Measurements from ENCODE around the gene IGSF21. TPM values are rescaled to one million over a fixed set of nuclear protein-coding genes. Genes with fewer than 3 reads are reported as not detected.

Gene IGSF21
- total and polyA plus RNA-seq, 2 donors (not counting 1 experiment from before 2014, with no cell fraction given): not detected

DNA sequence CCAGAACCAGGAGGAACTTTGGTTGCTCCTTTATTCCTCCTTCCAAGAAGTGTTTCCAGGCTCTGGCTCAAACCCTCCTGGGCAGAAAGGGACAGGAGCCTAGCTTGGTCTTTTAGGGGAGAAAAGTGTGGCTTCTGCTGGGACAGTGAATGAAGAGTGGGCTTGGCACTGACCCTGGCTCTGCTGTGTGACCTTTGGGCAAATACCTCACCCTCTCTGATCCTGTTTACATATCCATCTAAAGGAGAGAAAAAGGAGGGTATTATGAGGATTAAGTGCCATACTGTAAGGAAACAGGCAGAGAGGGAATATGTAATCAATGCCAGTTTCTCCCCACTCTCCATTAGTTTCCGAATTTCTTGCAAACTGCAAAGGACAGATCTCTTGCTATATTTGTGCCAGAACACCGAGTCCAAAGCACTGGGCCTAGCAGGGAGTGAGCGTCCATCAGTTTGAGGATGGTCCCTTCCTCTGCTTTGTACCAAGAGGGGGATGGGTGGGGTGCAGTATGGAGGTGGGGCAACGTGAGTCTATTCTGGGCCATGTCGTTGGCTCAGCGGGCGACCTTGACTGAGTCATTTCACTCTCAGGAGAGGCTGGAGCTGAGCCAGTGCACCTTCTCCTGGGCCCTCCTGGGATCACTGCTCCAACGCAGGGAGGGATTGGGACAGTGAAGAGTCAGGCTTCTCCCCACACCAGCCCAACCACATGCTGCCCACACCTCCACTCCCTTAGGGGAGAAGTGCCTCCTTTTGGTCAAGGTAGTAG lies 38.4 kb downstream of the IGSF21 start:
- Histone ChIP-seq H3K36me3 (replicated peaks in 1 of 2; ENCODE audit: control extremely low read depth in 1 of 2, control insufficient read depth in 1 of 2, extremely low read depth in 1 of 2, insufficient read depth in 2 of 2, low read length in 1 of 2) (no peaks in the 10 kb centered on the region), H2AFZ (ENCODE audit: insufficient read depth, low read depth, low read length, poor library complexity, severe bottlenecking) (no peak overlapping the region), H3K79me2 (ENCODE audit: control insufficient read depth, insufficient read depth, low read length) (no peaks in the 10 kb centered on the region), H3K27me3 (replicated peaks in 1 of 4; ENCODE audit: control extremely low read depth in 1 of 4, control insufficient read depth in 3 of 4, insufficient read depth in 4 of 4, low read length in 3 of 4) (no peaks in the 10 kb centered on the region), H3K4me1 (ENCODE audit: control insufficient read depth in 2 of 2, insufficient read depth in 2 of 2, low read length in 2 of 2) (no peaks in the 10 kb centered on the region), H3K27ac (ENCODE audit: low read length in 2 of 2) (no peak overlapping the region), H4K20me1 (ENCODE audit: control insufficient read depth, insufficient read depth, low read length, poor library complexity, severe bottlenecking) (no peaks in the 10 kb centered on the region), H3K4me2 (replicated peaks; ENCODE audit: low read depth, low read length, poor library complexity, severe bottlenecking) (no peak overlapping the region), H3K4me3 (ENCODE audit: control extremely low read depth in 1 of 5, extremely low read depth in 1 of 5, insufficient read depth in 1 of 5, low read depth in 2 of 5, low read length in 4 of 5) (no peak overlapping the region), H3K9me3 (ENCODE audit: control extremely low read depth in 1 of 3, control insufficient read depth in 2 of 3, insufficient read depth in 1 of 3, low read length in 2 of 3) (peaks cover 0 to 2% (median 0%) of the 10 kb centered on the region in 3 donors), H3K9ac (ENCODE audit: low read length) (no peak overlapping the region)
- peaks cover 16% of the 10 kb centered on the region for H3K27me3 Mint-ChIP-seq
- POLR2A ChIA-PET: no interaction called here
- H3K9me3 Mint-ChIP-seq (ENCODE audit: insufficient read depth): no peaks in the 10 kb centered on the region
- WGBS (ENCODE audit: insufficient coverage): 100% methylated on average over 2 of the region's 8 CpGs
- H3K4me3 Mint-ChIP-seq: no peak overlapping the region
- intact Hi-C loops (cut with micrococcal nuclease): no loop called here
- ATAC-seq (ENCODE audit: low read depth) (no peak), DNase-seq (no peak)
- CTCF ChIA-PET: no interaction called here
- H3K27ac Mint-ChIP-seq: no peak overlapping the region
- TF ChIP-seq EZH2 (IDR thresholded peaks at IDR 0.05; ENCODE audit: borderline replicate concordance, insufficient read depth, low read depth, low read length, poor library complexity, severe bottlenecking): no peak
- TF ChIP-seq CTCF (IDR thresholded peaks at IDR 0.05): no peak
- H3K4me1 Mint-ChIP-seq: no peaks in the 10 kb centered on the region

DNA sequence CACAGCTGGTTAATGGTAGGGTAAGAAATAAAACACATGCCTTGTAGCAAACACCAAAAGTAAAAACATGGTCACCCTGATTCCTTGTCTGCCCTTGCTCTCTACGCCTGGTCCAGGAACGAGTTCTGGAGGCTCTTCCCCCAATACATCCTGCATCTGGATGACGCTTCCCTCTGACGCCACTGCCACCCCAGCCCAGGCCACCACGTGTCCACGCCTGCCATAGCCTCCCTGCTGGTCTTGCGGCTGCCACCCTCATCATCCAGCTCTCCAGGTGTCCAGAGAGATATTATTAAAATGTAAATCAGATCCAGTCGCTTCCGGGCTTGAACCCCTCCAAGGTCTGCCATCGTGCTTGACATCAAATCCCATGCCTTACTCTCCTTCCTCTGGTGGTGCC lies 39.3 kb downstream of the IGSF21 start:
- Mint-ChIP-seq H3K4me1 (no peaks in the 10 kb centered on the region), H3K27ac (no peak overlapping the region), H3K9me3 (ENCODE audit: insufficient read depth) (no peaks in the 10 kb centered on the region), H3K27me3 (peaks cover 14% of the 10 kb centered on the region), H3K4me3 (no peak overlapping the region)
- Histone ChIP-seq H3K4me1 (ENCODE audit: control insufficient read depth in 2 of 2, insufficient read depth in 2 of 2, low read length in 2 of 2) (no peaks in the 10 kb centered on the region), H3K27me3 (replicated peaks in 1 of 4; ENCODE audit: control extremely low read depth in 1 of 4, control insufficient read depth in 3 of 4, insufficient read depth in 4 of 4, low read length in 3 of 4) (no peaks in the 10 kb centered on the region), H3K36me3 (replicated peaks in 1 of 2; ENCODE audit: control extremely low read depth in 1 of 2, control insufficient read depth in 1 of 2, extremely low read depth in 1 of 2, insufficient read depth in 2 of 2, low read length in 1 of 2) (no peaks in the 10 kb centered on the region), H3K4me2 (replicated peaks; ENCODE audit: low read depth, low read length, poor library complexity, severe bottlenecking) (no peak overlapping the region), H4K20me1 (ENCODE audit: control insufficient read depth, insufficient read depth, low read length, poor library complexity, severe bottlenecking) (no peaks in the 10 kb centered on the region), H3K9me3 (ENCODE audit: control extremely low read depth in 1 of 3, control insufficient read depth in 2 of 3, insufficient read depth in 1 of 3, low read length in 2 of 3) (peaks cover 0 to 2% (median 0%) of the 10 kb centered on the region in 3 donors), H3K79me2 (ENCODE audit: control insufficient read depth, insufficient read depth, low read length) (no peaks in the 10 kb centered on the region), H3K27ac (ENCODE audit: low read length in 2 of 2) (no peak overlapping the region), H3K9ac (ENCODE audit: low read length) (no peak overlapping the region), H3K4me3 (ENCODE audit: control extremely low read depth in 1 of 5, extremely low read depth in 1 of 5, insufficient read depth in 1 of 5, low read depth in 2 of 5, low read length in 4 of 5) (no peak overlapping the region), H2AFZ (ENCODE audit: insufficient read depth, low read depth, low read length, poor library complexity, severe bottlenecking) (no peak overlapping the region)
- TF ChIP-seq EZH2 (IDR thresholded peaks at IDR 0.05; ENCODE audit: borderline replicate concordance, insufficient read depth, low read depth, low read length, poor library complexity, severe bottlenecking) (no peak), CTCF (IDR thresholded peaks at IDR 0.05) (no peak)
- no peak for DNase-seq
- ChIA-PET CTCF (interaction anchor here (0.7 kb wide), 1 partner anchor 9 kb away, joined by 3 read pairs; no protein-coding TSS in a partner anchor), POLR2A (no interaction called here)
- WGBS (ENCODE audit: insufficient coverage): 83% methylated on average over 6 of the region's 10 CpGs
- intact Hi-C loops (cut with micrococcal nuclease): no loop called here
- ATAC-seq (ENCODE audit: low read depth): no peak
